Activated CD8-positive, alpha-beta T cell treated with anti-CD3 and anti-CD28 coated beads, Interleukin-2, amount 10 ng/mL, durations not matched to agents 7 days and 5 days (primary cell): ENCODE measurements around the gene C22orf31. TPM values are rescaled to one million over a fixed set of nuclear protein-coding genes. Genes with fewer than 3 reads are reported as not detected.

Source experiments
- ATAC-seq: fragments of 150-1000 bp; cut with Tn5 transposase; one replicate; pipeline ENCODE4 v1.10.0; 2021; ENCODE audit warnings: moderate library complexity
- CTCF ChIA-PET: fragments of 350-600 bp; sonication (Branson Sonifier 250); formaldehyde crosslinking; loops from one replicate; lab custom pipeline; 2021; ENCODE audit warnings: antibody characterized with exemption; lab: Charles Lee
- POLR2A ChIA-PET: fragments of 350-600 bp; sonication (Branson Sonifier 250); formaldehyde crosslinking; loops from one replicate; lab custom pipeline; 2021; ENCODE audit warnings: antibody characterized with exemption; lab: Charles Lee
- DNase-seq: peaks from one replicate; pipeline ENCODE4 v3.0.0-alpha.2; 2020
- H3K27ac Mint-ChIP-seq: one replicate; pipeline ENCODE4 v1.8.0; 2021; ENCODE audit warnings: mild to moderate bottlenecking, mixed read lengths
- H3K27me3 Mint-ChIP-seq: one replicate; pipeline ENCODE4 v1.8.0; 2021; ENCODE audit warnings: low read depth, mixed read lengths
- H3K36me3 Mint-ChIP-seq: one replicate; pipeline ENCODE4 v1.8.0; 2021; ENCODE audit warnings: low read depth, mixed read lengths
- H3K4me1 Mint-ChIP-seq: one replicate; pipeline ENCODE4 v1.8.0; 2021; ENCODE audit warnings: low read depth, mixed read lengths
- H3K4me3 Mint-ChIP-seq: one replicate; pipeline ENCODE4 v1.8.0; 2021; ENCODE audit warnings: mild to moderate bottlenecking, mixed read lengths
- H3K9me3 Mint-ChIP-seq: one replicate; pipeline ENCODE4 v1.8.0; 2022; ENCODE audit warnings: mixed read lengths; ENCODE audit not compliant: insufficient read depth
- total RNA-seq, 2 experiments: library from RNA; stranded (reverse); gene quantifications; one replicate each; pipeline ENCODE4 v1.2.3, GENCODE V29; 2021

Gene C22orf31
- total RNA-seq, 2 experiments from 2014 or later, result not detected

GRCh38 chr22:29031227-29032011 is 30.2 kb downstream of the C22orf31 start:
- ATAC-seq (peak; percentile 22), DNase-seq (no peak)
- H3K27ac Mint-ChIP-seq, result no peak overlapping the region
- peaks cover 19% of the 10 kb centered on the region for H3K4me1 Mint-ChIP-seq
- peaks cover 44% of the 10 kb centered on the region for H3K27me3 Mint-ChIP-seq
- H3K4me3 Mint-ChIP-seq, result peak overlapping the region; percentile 37
- POLR2A ChIA-PET, result no interaction called here
- no peaks in the 10 kb centered on the region for H3K9me3 Mint-ChIP-seq
- CTCF ChIA-PET, result interaction anchor here (0.6 to 1.8 kb wide), 5 partner anchors 9 to 432 kb away, joined by 3 to 8 read pairs (median 5); no protein-coding TSS in a partner anchor
- H3K36me3 Mint-ChIP-seq, result no peaks in the 10 kb centered on the region

- ChIA-PET CTCF (interaction anchor here (0.6 to 1.8 kb wide), 4 partner anchors 10 to 431 kb away, joined by 3 to 8 read pairs (median 6); no protein-coding TSS in a partner anchor), POLR2A (no interaction called here)
- peaks cover 19% of the 10 kb centered on the region for H3K4me1 Mint-ChIP-seq
- peak overlapping the region; percentile 37 for H3K4me3 Mint-ChIP-seq
- no peak overlapping the region for H3K27ac Mint-ChIP-seq
- DNase-seq (peak; percentile 23), ATAC-seq (peak; percentile 37)
- no peaks in the 10 kb centered on the region for H3K9me3 Mint-ChIP-seq
- no peaks in the 10 kb centered on the region for H3K36me3 Mint-ChIP-seq
- peaks cover 47% of the 10 kb centered on the region for H3K27me3 Mint-ChIP-seq
These were observed 30.9 kb downstream of the C22orf31 start for GRCh38 chr22:29030618-29031226.

- Mint-ChIP-seq H3K27me3 (peaks cover 50% of the 10 kb centered on the region), H3K4me3 (peak overlapping the region; percentile 32), H3K36me3 (no peaks in the 10 kb centered on the region), H3K27ac (no peak overlapping the region), H3K4me1 (peaks cover 19% of the 10 kb centered on the region), H3K9me3 (no peaks in the 10 kb centered on the region)
- DNase-seq (peak; percentile 28), ATAC-seq (peak; percentile 40)
- CTCF ChIA-PET, result interaction anchor here (1.4 to 2.1 kb wide), 2 partner anchors 10 to 174 kb away, joined by 5 to 13 read pairs; no protein-coding TSS in a partner anchor
- POLR2A ChIA-PET, result no interaction called here
These were observed 31.5 kb downstream of the C22orf31 start for GRCh38 chr22:29030016-29030617.

- no peaks in the 10 kb centered on the region for H3K36me3 Mint-ChIP-seq
- peaks cover 19% of the 10 kb centered on the region for H3K4me1 Mint-ChIP-seq
- DNase-seq (no peak), ATAC-seq (no peak)
- H3K9me3 Mint-ChIP-seq, result no peaks in the 10 kb centered on the region
- POLR2A ChIA-PET, result no interaction called here
- H3K27me3 Mint-ChIP-seq, result peaks cover 48% of the 10 kb centered on the region
- CTCF ChIA-PET, result interaction anchor here (1.3 to 2.1 kb wide), 2 partner anchors 11 to 13 kb away, joined by 4 to 13 read pairs; no protein-coding TSS in a partner anchor
- no peak overlapping the region for H3K27ac Mint-ChIP-seq
- H3K4me3 Mint-ChIP-seq, result no peak overlapping the region
These were observed 32.2 kb downstream of the C22orf31 start for GRCh38 chr22:29029202-29030000.

- H3K36me3 Mint-ChIP-seq, result no peaks in the 10 kb centered on the region
- no peak overlapping the region for H3K27ac Mint-ChIP-seq
- ChIA-PET POLR2A (no interaction called here), CTCF (interaction anchor here (1.3 to 2.1 kb wide), 2 partner anchors 12 kb away, joined by 4 to 13 read pairs; no protein-coding TSS in a partner anchor)
- H3K4me3 Mint-ChIP-seq, result no peak overlapping the region
- peaks cover 19% of the 10 kb centered on the region for H3K4me1 Mint-ChIP-seq
- no peak for ATAC-seq
- H3K27me3 Mint-ChIP-seq, result peaks cover 54% of the 10 kb centered on the region
- no peaks in the 10 kb centered on the region for H3K9me3 Mint-ChIP-seq
- no peak for DNase-seq
These were observed 33.2 kb downstream of the C22orf31 start for GRCh38 chr22:29028468-29028867.

GRCh38 chr22:29026579-29026978 is 35.1 kb downstream of the C22orf31 start:
- Mint-ChIP-seq H3K36me3 (no peaks in the 10 kb centered on the region), H3K9me3 (no peaks in the 10 kb centered on the region), H3K27me3 (peaks cover 53% of the 10 kb centered on the region), H3K27ac (no peak overlapping the region), H3K4me1 (peaks cover 19% of the 10 kb centered on the region), H3K4me3 (no peak overlapping the region)
- ATAC-seq (no peak), DNase-seq (no peak)
- POLR2A ChIA-PET, result no interaction called here
- CTCF ChIA-PET, result interaction anchor here (1.5 kb wide), 1 partner anchor 14 kb away, joined by 4 read pairs; no protein-coding TSS in a partner anchor

GRCh38 chr22:29023172-29023796 is 38.3 kb downstream of the C22orf31 start:
- H3K4me3 Mint-ChIP-seq, result no peak overlapping the region
- no peak overlapping the region for H3K27ac Mint-ChIP-seq
- peaks cover 3% of the 10 kb centered on the region for H3K36me3 Mint-ChIP-seq
- H3K4me1 Mint-ChIP-seq, result peaks cover 2% of the 10 kb centered on the region
- ChIA-PET CTCF (no interaction called here), POLR2A (no interaction called here)
- peaks cover 41% of the 10 kb centered on the region for H3K27me3 Mint-ChIP-seq
- DNase-seq, result no peak
- no peak for ATAC-seq
- H3K9me3 Mint-ChIP-seq, result peaks cover 4% of the 10 kb centered on the region

GRCh38 chr22:29022101-29022817 is 39.4 kb downstream of the C22orf31 start:
- H3K9me3 Mint-ChIP-seq, result peaks cover 4% of the 10 kb centered on the region
- ChIA-PET POLR2A (no interaction called here), CTCF (no interaction called here)
- H3K4me1 Mint-ChIP-seq, result peaks cover 9% of the 10 kb centered on the region
- peaks cover 9% of the 10 kb centered on the region for H3K36me3 Mint-ChIP-seq
- DNase-seq, result no peak
- H3K27ac Mint-ChIP-seq, result no peak overlapping the region
- peaks cover 38% of the 10 kb centered on the region for H3K27me3 Mint-ChIP-seq
- no peak for ATAC-seq
- no peak overlapping the region for H3K4me3 Mint-ChIP-seq

- H3K4me1 Mint-ChIP-seq, result peaks cover 31% of the 10 kb centered on the region
- no peak overlapping the region for H3K4me3 Mint-ChIP-seq
- ATAC-seq (no peak), DNase-seq (no peak)
- ChIA-PET CTCF (interaction anchor here (0.7 to 1.4 kb wide), 3 partner anchors 13 to 163 kb away, joined by 3 to 5 read pairs (median 3); no protein-coding TSS in a partner anchor), POLR2A (no interaction called here)
- H3K36me3 Mint-ChIP-seq, result peaks cover 11% of the 10 kb centered on the region
- peaks cover 18% of the 10 kb centered on the region for H3K27me3 Mint-ChIP-seq
- peaks cover 4% of the 10 kb centered on the region for H3K9me3 Mint-ChIP-seq
- no peak overlapping the region for H3K27ac Mint-ChIP-seq
These were observed 43.1 kb downstream of the C22orf31 start for GRCh38 chr22:29018293-29019189.
